Adipocyte (in vitro differentiated cells): ENCODE data around the gene ZNF462.
"Not testable (repeated sequence)": the region's sequence is repeated elsewhere in the genome, so short reads cannot be mapped to it uniquely, and the experiment has no call there.

Experiments used
- DNase-seq: peaks from one replicate; pipeline ENCODE4 v3.0.0-alpha.2; 2015; ENCODE audit warnings: low read depth
- H3K27me3 ChIP-seq: replicated peaks from 2 replicates; pipeline ENCODE4 v1.7.0; 2013; ENCODE audit warnings: mild to moderate bottlenecking, low read length, moderate library complexity; ENCODE audit not compliant: control insufficient read depth, insufficient read depth
- H3K36me3 ChIP-seq: 2 replicates; pipeline ENCODE4 v1.7.0; 2013; ENCODE audit warnings: low read length, mild to moderate bottlenecking, moderate library complexity; ENCODE audit not compliant: control insufficient read depth, insufficient read depth, severe bottlenecking
- H3K4me1 ChIP-seq: 2 replicates; pipeline ENCODE4 v1.7.0; 2013; ENCODE audit warnings: mild to moderate bottlenecking, low read length, moderate library complexity; ENCODE audit not compliant: control insufficient read depth, insufficient read depth
- H3K4me3 ChIP-seq: 2 replicates; pipeline ENCODE4 v1.7.0; 2013; ENCODE audit warnings: mild to moderate bottlenecking, low read length, moderate library complexity
- H3K9ac ChIP-seq: 2 replicates; pipeline ENCODE4 v1.7.0; 2013; ENCODE audit warnings: mild to moderate bottlenecking, low read length, moderate library complexity
- H3K9me3 ChIP-seq: 2 replicates; pipeline ENCODE4 v1.7.0; 2013; ENCODE audit warnings: mild to moderate bottlenecking, low read length, moderate library complexity; ENCODE audit not compliant: control insufficient read depth

ZNF462 gene

DNA sequence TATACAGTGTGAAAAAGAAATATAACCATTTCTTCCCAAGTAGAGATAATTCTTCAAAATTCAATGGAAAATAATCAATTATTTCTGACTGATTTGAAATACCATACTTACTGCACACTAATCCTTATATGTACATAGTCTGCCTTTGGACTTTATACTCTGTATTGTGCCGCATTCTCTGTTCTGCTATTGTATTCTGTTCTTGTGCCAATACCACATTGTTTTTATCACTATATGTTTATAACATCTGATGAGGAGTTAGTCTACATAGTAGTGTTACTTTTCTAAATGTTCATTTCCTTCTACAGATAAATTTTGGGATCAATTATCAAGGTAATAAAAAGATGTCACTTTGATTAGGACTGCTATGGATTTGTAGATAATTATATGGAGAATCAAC is 16.7 kb upstream of the ZNF462 start:
- no peak for DNase-seq
- H3K27me3 ChIP-seq: no peaks in the 10 kb centered on the region
- H3K4me3 ChIP-seq: no peak overlapping the region
- no peak overlapping the region for H3K9ac ChIP-seq
- peaks cover 11% of the 10 kb centered on the region for H3K4me1 ChIP-seq
- no peaks in the 10 kb centered on the region for H3K9me3 ChIP-seq
- no peaks in the 10 kb centered on the region for H3K36me3 ChIP-seq

DNA sequence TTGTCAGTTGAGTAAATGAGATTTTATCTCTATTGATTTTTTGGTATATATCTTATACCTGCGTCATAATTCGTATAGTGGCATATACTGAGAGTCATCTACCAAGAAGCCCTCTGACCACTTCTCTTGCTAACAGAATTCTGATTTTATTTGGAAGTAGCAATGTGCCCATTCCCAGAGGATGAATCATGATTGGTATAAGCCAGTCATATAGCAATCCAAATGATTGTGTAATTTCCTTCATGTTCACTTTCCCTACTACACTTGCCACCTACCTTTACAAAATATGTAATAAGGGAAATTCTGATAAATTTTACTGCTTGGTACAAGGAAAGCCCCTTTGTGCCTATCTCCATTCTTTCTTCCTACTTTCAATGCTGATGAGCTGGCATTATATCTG is 16.1 kb upstream of the ZNF462 start:
- H3K9me3 ChIP-seq: no peaks in the 10 kb centered on the region
- H3K27me3 ChIP-seq: no peaks in the 10 kb centered on the region
- H3K36me3 ChIP-seq: no peaks in the 10 kb centered on the region
- peak; percentile 75 for DNase-seq
- H3K4me3 ChIP-seq: no peak overlapping the region
- H3K9ac ChIP-seq: no peak overlapping the region
- peaks cover 11% of the 10 kb centered on the region for H3K4me1 ChIP-seq

DNA sequence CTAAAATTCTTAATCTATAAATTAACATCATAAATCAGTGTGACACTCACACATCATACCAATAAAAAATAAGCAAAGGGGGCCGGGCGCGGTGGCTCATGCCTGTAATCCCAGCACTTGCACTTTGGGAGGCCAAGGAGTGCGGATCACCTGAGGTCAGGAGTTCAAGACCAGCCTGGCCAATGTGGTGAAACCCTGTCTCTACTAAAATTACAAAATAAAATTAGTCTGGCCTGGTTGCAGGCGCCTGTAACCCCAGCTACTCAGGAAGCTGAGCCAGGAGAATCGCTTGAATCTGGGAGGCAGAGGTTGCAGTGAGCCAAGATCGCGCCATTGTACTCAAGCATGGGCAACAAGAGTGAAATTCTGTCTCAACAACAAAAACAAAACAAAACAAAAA is 11.3 kb upstream of the ZNF462 start:
- not testable (repeated sequence) for H3K27me3 ChIP-seq, H3K9ac ChIP-seq, H3K36me3 ChIP-seq, H3K4me1 ChIP-seq, H3K4me3 ChIP-seq, H3K9me3 ChIP-seq, DNase-seq

DNA sequence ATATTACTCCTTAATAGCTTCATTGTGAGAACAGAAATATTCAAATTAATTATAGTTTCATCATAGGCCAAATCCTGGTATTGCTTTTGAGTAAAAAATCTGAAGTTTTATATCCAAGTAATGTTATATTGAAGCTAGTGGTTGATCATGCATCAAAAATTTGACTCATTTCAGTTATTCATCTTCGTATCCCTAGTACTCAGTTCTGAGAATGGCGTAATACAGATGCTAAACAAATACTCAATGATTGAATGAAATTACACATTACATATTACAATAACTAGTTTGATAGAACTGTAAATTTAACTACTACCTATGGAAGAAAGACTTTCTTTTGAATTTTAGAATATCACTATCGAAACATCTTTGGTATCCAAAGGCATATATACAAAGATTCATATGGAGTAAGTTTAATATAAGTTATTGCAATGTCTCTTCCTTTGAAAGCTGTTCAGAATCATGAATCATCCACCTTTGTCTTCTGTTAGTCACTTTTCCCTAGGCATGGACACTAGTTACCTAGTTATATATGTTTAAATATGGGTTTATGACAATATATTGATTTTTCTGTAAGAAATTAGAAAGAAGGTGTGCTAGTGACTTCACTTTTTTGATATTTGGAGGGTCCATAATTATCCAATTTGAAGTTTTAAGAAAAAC is 5.0 kb upstream of the ZNF462 start:
- Histone ChIP-seq H3K36me3 (no peaks in the 10 kb centered on the region), H3K4me1 (peaks cover 4% of the 10 kb centered on the region), H3K9me3 (no peaks in the 10 kb centered on the region), H3K9ac (no peak overlapping the region), H3K27me3 (no peaks in the 10 kb centered on the region), H3K4me3 (no peak overlapping the region)
- DNase-seq: no peak

DNA sequence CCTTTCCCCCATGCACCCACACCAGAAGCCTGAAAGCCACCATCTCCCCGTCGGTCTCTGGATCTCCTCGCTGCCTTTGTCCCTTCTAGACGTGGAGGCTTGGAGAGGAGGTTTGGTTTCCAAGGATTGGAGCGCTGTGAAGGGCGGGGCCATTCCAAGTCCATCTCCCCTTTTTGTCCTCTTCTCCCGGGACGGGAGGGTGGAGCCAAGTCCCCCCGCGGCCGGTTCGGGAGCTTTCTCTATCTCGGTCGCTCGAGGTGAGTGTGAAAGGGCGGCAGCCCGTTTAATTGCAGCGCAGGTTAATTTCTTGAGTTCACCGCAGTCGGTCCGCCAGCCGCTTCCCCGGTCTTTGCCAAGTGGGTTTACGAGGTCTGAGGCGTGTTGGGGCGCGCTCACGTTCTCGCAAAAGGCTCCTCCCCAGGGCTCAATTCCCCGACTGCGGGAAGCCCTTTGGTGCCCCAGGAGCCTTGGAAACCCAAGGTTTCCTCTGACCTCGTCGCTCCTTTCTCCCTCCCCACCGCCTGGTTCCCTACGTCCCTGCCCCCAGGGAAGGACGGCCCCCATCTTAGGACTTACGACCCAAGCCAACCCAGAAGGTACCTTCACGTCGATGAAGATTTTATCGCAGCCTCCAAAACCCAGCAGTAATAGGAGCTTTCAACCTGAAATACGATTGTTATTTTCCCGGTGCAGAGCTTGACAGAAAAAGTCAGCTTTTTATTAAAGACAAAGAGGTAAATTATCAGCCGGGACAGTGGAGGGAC is 2.8 kb upstream of the ZNF462 start:
- no peaks in the 10 kb centered on the region for H3K36me3 ChIP-seq
- H3K9me3 ChIP-seq: no peaks in the 10 kb centered on the region
- peak; percentile 16 for DNase-seq

DNA sequence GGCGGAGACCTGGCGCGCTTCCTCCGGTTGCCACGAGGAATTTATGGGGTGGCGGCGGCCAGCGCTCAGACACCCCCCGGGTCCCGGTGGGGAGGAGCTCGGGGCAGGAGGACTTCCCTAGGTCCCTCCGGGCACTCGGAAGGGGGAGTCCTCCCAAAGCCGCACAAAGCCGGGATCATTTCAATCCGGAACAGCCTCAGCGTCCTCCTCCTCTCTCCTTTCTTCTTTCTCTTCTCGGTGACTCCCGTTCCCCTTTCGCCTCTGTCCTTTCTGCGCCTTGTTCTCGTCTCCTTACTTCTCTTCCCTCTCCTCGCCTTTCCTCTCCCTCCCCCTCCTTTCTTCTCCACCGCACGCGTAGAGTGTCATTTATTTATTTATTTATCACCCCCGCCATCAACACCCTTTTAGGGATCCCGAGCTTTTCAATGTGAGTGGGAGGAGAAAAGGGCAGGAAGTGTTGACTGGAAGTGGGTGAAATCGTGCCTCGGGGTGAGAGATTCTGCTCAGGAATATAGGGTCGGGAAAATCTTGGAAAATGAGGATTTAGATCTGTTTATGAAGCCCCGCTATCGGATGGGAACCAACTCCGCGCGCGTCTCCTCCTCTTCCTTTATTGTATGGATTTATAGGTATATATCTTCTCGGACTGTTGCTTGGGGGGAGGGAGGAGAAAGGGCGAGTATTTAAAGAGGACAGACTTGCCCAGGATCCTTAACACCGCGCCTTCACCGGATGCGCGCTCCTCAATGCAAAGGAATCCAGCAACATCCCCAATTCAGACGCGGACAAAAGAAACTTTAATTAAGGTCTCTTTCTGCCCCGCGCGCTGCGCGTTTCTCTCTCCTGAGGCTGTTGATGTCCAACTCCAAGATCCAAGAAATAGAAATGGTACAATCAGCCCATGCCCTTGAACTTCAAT is 2.0 kb upstream of the ZNF462 start:
- Histone ChIP-seq H3K27me3 (no peaks in the 10 kb centered on the region), H3K36me3 (no peaks in the 10 kb centered on the region), H3K4me1 (peaks cover 13% of the 10 kb centered on the region), H3K9me3 (no peaks in the 10 kb centered on the region), H3K9ac (peak overlapping the region; percentile 96), H3K4me3 (peak overlapping the region; percentile 96)
- DNase-seq: peak; percentile 67

More for the DNA sequence above, 2.8 kb upstream of the ZNF462 start:
- H3K27me3 ChIP-seq: no peaks in the 10 kb centered on the region
- H3K9ac ChIP-seq: peak overlapping the region; percentile 96
- H3K4me3 ChIP-seq: peak overlapping the region; percentile 96
- H3K4me1 ChIP-seq: peaks cover 9% of the 10 kb centered on the region

DNA sequence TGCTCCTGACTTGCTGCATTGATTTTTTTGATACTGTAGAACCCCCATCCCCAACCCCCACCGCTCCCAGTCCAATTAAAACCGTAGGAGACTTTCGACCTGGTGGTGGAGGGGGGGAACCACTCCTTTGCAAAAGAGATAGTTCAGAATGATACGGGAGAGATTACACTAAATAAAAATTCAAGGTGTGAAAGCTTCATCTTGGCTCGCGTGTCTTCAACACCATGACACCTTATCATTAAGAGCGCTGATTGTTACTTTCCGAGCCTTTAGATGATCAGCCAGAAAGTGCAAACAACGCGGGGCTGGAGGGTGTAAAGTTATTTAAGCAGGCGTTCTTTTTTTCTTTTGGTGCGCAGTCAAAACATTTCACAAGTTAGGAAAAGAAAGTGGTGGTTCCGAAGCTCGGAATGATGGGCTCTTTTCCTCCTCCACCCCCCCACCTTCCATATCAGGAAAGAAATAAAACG is 1.3 kb upstream of the ZNF462 start:
- Histone ChIP-seq H3K4me1 (peaks cover 13% of the 10 kb centered on the region), H3K4me3 (peak overlapping the region; percentile 96), H3K9ac (peak overlapping the region; percentile 96), H3K36me3 (no peaks in the 10 kb centered on the region), H3K9me3 (no peaks in the 10 kb centered on the region), H3K27me3 (no peaks in the 10 kb centered on the region)
- DNase-seq: no peak

DNA sequence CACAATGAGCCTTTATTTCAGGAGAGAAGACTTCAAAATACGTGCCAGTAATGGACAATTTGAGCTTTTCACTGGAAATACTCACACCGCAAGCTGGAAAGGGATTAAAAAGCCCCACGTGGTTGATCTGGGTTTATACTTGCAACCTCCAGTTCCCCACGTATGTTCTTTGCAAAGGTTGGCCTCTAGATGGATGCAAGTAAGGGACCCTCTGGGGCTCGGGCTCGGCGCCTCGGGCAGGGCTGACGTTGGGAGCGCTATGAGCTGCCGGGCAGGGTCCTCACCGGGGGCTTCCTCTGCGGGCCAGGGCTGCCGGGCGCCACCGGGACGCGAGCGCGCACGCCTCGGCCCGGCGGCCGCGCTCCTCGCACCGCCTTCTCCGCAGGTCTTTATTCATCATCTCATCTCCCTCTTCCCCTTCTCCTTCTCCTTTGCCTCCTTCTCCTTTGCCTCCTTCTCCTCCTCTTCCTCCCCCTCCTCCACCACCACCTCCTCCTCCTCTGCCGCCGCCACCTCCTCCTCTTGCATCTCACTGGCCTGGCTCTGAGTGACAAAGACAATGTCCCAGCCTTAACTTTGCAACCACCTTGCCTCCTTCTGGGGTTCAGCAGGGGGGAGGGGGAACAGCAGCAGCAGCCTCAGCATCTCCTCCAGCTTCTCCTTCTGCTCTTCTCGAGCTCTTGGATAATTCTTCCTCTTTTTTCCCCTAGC is 701 bp upstream of the ZNF462 start:
- no peaks in the 10 kb centered on the region for H3K27me3 ChIP-seq
- no peaks in the 10 kb centered on the region for H3K36me3 ChIP-seq
- peak; percentile 54 for DNase-seq
- H3K9me3 ChIP-seq: no peaks in the 10 kb centered on the region
- peak overlapping the region; percentile 96 for H3K9ac ChIP-seq
- peaks cover 18% of the 10 kb centered on the region for H3K4me1 ChIP-seq
- H3K4me3 ChIP-seq: peak overlapping the region; percentile 96

DNA sequence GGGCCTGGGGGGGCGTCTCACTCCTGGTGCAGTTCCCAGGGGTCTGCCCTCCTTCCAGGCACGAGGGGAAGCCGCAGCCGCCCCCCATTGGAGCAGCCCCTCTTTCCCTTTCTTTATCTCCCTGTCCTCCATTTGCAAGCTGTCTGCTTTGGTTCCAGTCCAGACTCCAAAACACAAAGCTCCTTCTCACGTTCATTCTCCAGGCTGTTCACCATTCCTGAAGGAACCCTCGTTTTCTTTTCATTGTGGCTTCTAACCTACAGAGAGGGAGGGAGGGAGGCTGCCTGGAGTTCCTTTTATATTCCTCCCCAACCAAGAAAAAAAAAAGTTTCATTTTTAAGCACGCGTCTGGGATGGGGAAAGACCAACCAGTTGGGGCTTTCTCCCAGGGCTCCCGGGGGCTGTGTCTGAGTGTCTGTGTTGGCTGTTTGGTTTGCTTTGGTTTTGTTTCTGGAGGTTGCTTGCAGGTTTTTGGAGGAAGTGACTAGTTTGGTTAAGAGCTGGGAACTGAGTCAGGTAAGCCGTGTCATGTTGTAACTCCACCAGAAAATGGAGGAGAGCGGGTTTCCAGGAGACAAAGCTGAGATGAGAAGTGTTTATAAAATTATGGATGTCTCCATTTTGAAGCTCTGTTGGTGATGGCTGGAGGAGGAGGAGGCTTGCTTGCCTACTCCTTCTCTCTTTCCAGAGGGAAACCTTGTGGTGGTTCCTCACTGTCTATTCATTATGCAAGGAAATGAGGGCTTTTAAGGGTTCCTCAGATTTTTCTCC is 1.6 kb downstream of the ZNF462 start:
- H3K4me1 ChIP-seq: peaks cover 40% of the 10 kb centered on the region
- H3K9me3 ChIP-seq: no peaks in the 10 kb centered on the region
- peak; percentile 70 for DNase-seq
- peak overlapping the region; percentile 96 for H3K4me3 ChIP-seq
- no peaks in the 10 kb centered on the region for H3K27me3 ChIP-seq
- peak overlapping the region; percentile 96 for H3K9ac ChIP-seq
- H3K36me3 ChIP-seq: no peaks in the 10 kb centered on the region

DNA sequence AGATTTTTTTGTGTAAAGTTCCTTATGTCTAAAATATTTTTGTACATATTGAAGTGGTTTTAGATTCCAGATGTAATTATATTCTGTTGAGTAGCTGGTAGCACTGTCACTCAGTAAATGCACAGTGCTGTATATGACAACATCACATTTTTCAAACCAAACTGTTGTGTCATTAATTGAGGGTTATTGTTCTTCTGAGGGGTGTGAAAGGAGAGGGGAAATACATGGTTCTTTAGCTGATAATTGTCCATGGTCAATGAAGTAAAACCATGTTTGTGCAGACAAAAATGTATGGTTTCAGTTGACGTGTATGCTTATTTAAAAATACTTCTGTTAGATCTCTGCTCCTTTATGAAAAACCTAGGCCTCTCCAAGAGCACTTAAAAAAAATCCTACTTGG is 3.3 kb downstream of the ZNF462 start:
- Histone ChIP-seq H3K4me1 (peaks cover 57% of the 10 kb centered on the region), H3K36me3 (no peaks in the 10 kb centered on the region), H3K9ac (no peak overlapping the region), H3K27me3 (no peaks in the 10 kb centered on the region), H3K9me3 (no peaks in the 10 kb centered on the region), H3K4me3 (no peak overlapping the region)
- no peak for DNase-seq
